ENCODE results near the gene VCL.
"Not testable (repeated sequence)": the region's sequence is repeated elsewhere in the genome, so short reads cannot be mapped to it uniquely, and the experiment has no call there.

Gene VCL

DNA sequence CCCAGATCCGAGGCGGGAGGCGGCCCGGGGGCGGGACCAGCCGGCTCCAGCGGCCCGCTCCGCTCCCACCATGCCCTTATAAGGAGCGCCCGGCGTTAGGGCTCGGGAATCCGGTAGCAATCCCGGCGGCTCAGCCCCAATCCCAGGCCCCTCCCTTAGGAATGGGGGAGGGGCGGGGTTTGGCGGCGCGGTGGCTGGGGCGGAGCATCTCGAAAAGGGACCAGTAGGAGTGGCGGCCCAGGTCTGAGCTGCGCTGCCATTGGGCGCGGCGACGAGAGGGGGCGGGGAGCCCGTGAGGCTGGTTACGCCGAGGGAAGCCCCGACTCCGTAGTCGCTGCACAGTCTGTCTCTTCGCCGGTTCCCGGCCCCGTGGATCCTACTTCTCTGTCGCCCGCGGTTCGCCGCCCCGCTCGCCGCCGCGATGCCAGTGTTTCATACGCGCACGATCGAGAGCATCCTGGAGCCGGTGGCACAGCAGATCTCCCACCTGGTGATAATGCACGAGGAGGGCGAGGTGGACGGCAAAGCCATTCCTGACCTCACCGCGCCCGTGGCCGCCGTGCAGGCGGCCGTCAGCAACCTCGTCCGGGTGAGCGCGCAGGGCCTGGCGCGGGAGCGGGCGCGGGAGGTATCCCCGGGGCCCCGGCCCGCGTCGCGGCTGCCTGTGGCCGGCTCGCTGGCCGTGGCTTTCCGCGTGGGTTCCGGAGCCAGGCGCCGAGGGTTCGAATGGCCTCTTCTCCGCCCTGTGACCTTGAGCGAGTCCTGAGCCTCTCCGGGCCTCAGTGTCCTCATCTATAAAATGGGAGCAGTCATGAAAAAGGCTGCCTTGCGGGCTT is at the start of gene VCL:
TSS of gene VCL (plus strand) at position 330 of the 836 bp plus-strand sequence. CDS start at position 422, 92 bp downstream.
- peak within 1 kb of the TSS; percentile 94 for H3K4me3 ChIP-seq (ENCODE audit: low read depth, low read length)

DNA sequence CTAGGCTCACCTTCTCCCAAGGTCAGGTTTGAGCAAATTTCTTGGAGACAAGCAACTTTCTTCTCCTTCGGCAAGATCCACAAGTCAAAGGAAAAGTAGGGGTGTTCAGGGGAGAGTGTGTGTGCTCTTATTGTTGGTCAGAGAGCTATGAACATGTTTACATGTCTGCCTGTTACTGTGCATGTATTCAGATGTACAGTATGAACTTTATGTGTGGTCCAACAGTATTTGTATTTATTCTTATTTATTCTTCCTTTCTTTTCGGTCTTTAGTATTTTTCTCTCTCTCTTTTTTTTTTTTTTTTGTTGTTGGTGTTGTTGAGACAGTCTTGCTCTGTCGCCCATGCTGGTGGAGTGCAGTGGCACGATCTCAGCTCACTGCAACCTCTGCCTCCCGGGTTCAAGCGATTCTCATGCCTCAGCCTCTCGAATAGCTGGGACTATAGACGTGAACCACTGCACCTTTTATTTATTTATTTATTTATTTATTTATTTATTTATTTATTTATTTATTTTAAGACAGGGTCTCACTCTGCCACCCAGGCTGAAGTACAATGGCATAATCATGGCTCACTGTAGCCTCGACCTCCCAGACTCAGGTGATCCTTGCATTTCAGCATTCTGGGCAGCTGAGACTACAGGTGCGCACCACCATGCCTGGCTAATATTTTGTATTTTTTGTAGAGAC is 48.8 kb upstream of the VCL start:
- no peak overlapping the region for H3K4me3 ChIP-seq (ENCODE audit: low read depth, low read length)

GRCh38 chr10:73950155-73950948 is 47.6 kb upstream of the VCL start:
- H3K4me3 ChIP-seq (ENCODE audit: low read depth, low read length), result no peak overlapping the region

- no peak overlapping the region for H3K4me3 ChIP-seq (ENCODE audit: low read depth, low read length)
These were observed 44.3 kb upstream of the VCL start for GRCh38 chr10:73953665-73954064.

GRCh38 chr10:73954737-73955136 is 43.2 kb upstream of the VCL start:
- H3K4me3 ChIP-seq (ENCODE audit: low read depth, low read length), result no peak overlapping the region

- H3K4me3 ChIP-seq (ENCODE audit: low read depth, low read length), result no peak overlapping the region
These were observed 42.2 kb upstream of the VCL start for GRCh38 chr10:73955719-73956118.

DNA sequence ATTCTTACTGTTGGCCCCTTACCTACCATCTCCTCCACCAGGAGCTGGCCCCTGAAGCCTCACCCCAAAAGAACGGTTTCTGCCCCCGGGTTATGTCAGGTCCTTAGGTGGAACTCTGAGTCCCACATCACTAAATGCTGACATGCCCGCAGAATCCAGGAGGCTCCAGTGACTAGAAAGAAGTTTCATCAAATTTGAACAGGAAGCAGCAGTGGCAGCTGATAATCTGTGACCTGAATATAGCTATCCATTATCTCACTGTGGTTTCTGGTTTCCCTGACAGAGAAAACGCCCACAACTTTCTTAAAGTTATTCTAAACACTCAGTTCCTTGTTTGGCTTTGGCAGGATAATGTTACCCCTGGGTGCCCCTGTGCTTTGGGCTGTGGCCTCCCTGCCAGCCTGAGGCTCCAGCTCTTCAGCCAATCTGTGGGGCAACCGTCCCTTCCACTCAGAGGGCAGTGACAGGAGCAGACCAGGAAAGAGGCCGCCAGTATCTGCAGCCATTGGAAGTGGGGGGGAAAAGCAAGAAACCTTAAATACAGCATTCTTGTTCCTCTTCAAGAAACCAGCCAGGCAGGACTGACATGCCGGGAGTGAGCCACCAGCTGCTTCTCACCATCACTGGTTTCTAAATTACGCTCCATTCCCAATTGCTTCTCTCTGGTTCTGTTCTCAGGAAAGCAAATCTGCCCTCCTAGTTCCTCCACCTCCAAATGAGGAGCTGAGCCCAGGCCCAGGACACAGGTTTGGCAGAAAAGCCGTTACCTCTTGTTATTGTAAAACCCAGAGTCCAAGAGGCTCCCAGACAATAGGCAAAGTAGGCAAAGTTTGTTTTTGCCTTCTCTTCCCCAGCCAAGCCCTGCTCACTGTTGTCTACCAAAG is 41.2 kb upstream of the VCL start:
- H3K4me3 ChIP-seq (ENCODE audit: low read depth, low read length), result no peak overlapping the region

GRCh38 chr10:73959484-73960243 is 38.3 kb upstream of the VCL start:
- no peak overlapping the region for H3K4me3 ChIP-seq (ENCODE audit: low read depth, low read length)

- H3K4me3 ChIP-seq (ENCODE audit: low read depth, low read length), result no peak overlapping the region
These were observed 35.5 kb upstream of the VCL start for GRCh38 chr10:73962386-73962785.

DNA sequence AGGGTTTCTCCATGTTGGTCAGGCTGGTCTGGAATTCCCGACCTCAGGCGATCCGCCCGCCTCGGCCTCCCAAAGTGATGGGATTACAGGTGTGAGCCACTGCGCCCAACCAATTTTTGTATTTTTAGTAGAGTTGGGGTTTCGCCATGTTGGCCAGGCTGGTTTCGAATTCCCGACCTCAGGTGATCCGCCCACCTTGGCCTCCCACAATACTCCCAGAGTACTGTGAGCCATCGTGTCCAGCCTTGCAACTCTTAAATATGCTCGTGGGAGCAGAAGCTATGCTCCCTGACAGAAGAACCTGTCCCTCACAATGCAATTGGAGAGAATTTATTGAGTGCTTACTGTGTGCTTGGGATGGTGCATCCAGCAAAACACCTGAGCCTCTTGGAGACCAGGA is 34.4 kb upstream of the VCL start:
- not testable (repeated sequence) for H3K4me3 ChIP-seq (ENCODE audit: low read depth, low read length)

DNA sequence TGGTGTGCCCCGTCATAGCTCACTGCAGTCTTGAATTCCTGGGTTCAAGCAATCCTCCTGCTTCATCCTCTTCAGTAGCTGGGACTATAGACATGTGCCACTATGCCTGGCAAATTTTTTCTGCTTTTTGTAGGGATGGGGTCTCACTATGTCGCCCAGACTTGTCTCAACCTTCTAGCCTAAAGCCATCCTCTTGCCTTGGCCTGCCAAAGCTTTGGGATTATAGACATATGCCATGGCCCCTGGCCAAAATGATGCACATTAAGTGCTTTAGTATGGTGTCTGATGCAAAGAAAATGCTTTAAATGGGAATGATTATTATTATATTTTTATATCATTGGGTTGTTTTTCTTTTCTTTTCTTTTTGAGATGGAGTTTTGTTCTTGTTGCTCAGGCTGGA is 33.2 kb upstream of the VCL start:
- no peak overlapping the region for H3K4me3 ChIP-seq (ENCODE audit: low read depth, low read length)

DNA sequence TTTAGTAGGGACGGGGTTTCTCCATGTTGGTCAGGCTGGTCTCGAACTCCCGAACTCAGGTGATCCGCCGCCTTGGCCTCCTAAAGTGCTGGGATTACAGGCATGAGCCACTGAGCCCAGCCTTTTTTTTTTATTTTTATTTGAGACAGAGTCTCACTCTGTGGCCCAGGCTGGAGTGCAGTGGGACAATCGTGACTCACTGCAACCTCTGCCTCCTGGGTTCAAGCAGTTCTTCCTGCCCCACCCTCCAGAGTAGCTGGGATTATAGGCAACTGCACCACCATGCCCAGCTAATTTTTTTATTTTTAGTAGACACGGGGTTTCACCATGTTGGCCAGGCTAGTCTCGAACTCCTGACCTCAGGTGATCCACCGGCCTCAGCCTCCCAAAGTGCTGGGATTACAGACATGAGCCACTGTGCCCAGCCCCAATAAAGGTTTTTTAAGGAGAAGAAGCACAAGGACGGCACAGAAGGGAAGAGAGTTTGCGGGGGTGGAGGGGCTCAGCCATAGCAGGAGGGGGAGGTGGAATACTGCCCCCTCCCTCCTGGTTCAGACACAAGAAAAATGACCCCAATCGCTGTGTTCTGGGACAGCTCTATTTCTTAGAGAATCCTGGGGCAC is 32.5 kb upstream of the VCL start:
- not testable (repeated sequence) for H3K4me3 ChIP-seq (ENCODE audit: low read depth, low read length)

GRCh38 chr10:73965890-73966768 is 31.8 kb upstream of the VCL start:
- no peak overlapping the region for H3K4me3 ChIP-seq (ENCODE audit: low read depth, low read length)

- H3K4me3 ChIP-seq (ENCODE audit: low read depth, low read length), result no peak overlapping the region
These were observed 30.9 kb upstream of the VCL start for GRCh38 chr10:73967022-73967429.

DNA sequence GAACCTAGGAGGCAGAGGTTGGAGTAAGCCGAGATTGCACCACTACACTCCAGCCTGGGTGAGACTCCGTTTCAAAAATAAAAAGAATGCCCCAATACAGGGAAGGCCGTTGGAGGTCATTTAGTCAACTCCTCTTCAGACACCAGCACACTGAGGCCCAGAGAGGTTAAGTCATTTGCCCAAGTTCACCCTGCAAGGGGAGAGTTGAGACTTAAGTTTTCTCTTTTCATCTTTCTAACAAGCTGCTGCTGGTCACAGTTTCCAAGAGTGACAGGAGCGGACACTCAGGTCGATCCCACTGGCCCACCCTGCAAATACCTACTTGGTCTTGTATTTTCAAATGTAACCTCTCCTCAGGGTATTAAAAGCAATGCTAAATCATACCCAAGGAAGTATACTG is 30.4 kb upstream of the VCL start:
- no peak overlapping the region for H3K4me3 ChIP-seq (ENCODE audit: low read depth, low read length)

- no peak overlapping the region for H3K4me3 ChIP-seq (ENCODE audit: low read depth, low read length)
These were observed 29.8 kb upstream of the VCL start for GRCh38 chr10:73968098-73968521.

GRCh38 chr10:73969224-73969841 is 28.6 kb upstream of the VCL start:
- H3K4me3 ChIP-seq (ENCODE audit: low read depth, low read length), result no peak overlapping the region

GRCh38 chr10:73970845-73971244 is 27.1 kb upstream of the VCL start:
- no peak overlapping the region for H3K4me3 ChIP-seq (ENCODE audit: low read depth, low read length)

Measured in iPS-11a (cell line).